ENCODE measurements around the gene MAST2. TPM values are rescaled to one million over a fixed set of nuclear protein-coding genes. Genes with fewer than 3 reads are reported as not detected.

MAST2 gene
- total RNA-seq, 1 experiment from 2014 or later = 30.3 TPM

DNA sequence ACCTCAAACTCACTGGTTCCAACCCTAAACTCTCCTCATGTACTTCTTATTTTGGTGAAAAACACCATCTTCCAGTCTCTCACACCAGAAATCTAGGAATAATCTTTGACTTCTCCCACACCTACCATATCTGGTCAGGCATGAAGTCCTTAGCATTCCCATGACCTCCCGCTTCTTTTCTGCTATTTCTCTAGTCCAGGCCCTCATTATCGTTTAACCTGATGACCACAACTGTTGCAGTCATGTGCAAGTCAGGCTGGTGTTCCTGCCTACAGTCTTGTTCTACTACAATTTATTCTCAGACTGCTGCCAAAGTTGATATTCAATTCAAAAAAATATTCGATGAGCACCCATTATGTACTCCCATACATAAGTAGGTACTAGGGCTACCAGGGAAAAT is 257.7 kb downstream of the MAST2 start:
- DNase-seq (ENCODE audit: low read depth) = no peak

- DNase-seq (ENCODE audit: low read depth) = no peak
Observed at GRCh38 chr1:46062651-46063319, 259.4 kb downstream of the MAST2 start.

DNA sequence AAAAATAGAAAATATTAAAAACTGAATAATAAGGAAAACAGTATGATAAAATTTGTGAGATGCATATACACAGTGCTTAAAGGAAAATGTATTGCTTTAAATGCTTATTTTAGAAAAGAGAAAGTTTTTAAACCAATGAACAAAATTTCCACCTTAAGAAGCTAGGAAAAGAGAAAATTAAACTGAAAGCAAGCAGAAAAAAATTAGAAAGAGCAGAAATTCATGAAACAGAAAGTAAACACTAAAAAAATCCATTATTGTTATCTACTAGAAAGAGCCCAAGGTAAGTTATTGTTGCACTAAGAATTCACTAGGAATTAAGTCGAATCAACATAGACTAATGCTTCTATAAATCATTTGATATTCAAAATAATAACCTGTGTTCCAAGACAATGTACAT is 261.3 kb downstream of the MAST2 start:
- no peak for DNase-seq (ENCODE audit: low read depth)

DNA sequence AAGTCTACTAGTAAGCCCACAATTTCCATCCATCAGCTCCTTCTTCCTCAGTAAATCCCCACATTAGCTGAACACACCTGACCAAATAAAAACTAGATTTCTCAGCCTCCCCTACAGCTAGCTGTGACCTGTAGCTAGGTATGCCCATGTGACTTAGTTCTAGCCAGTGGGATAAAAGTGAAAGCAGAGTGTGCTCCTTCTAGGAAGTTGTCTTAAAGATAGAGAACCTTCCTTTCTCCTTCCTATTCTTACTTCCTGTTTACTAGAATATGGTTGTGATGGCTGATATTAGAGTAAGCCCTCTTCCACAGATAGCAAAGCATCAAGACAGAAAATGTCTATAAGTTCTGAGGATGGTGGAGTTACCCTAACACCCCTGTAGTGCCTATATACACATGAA is 262.0 kb downstream of the MAST2 start:
- DNase-seq (ENCODE audit: low read depth) = no peak

GRCh38 chr1:46067652-46068051 is 264.2 kb downstream of the MAST2 start:
- DNase-seq (ENCODE audit: low read depth) = no peak

GRCh38 chr1:46068525-46068924 is 265.1 kb downstream of the MAST2 start:
- no peak for DNase-seq (ENCODE audit: low read depth)

DNA sequence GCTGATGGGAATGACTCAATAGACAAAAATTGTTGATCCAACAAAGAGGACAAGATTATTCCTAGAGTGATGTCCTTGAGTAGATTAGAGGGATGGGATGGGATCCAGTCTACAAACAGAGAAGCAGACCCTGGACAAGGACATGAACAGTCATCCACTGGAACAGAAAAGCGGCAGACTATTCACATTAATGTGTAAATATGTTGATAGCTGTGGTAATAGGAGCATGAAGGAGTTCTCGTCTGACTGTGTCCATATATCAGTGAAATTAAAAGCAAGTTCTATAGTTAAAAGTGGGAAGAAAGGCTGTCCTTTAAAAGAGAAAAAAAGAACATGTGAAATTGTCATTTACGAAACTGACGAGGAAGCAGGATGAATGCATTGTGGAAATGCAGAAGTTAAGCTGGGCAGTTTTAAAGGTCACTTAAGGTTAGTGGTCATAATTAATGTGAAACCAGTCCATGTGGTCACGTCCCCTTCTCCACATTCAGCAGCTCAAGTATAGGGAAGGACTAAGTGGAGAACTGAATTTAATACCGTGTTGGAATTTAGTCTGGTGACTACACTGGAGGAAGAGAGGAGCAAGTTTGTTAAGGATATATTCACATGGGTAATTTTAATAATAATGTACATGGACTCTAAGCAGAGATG is 266.9 kb downstream of the MAST2 start:
- DNase-seq (ENCODE audit: low read depth) = no peak

GRCh38 chr1:46072975-46073374 is 269.6 kb downstream of the MAST2 start:
- DNase-seq (ENCODE audit: low read depth) = peak; percentile 19

DNA sequence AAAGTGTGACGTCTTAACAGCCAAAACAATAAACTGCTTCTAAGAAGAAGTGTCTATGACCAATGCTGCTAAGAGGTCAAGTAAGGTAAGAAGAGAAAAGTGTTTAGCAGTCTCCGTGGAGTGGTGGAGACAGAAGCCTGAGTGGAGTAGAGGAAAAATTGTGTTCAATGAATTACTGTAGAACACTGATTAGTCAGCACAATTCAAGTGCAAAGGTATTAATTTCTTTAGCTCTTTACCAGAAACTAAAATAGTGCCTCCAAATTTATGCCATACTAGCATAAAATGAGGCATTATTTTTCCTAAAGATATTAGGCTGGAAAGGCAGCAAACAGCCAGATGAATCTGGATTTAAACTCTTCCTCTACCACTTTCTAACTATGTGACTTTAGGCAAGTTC is 272.9 kb downstream of the MAST2 start:
- DNase-seq (ENCODE audit: low read depth) = no peak

- DNase-seq (ENCODE audit: low read depth) = peak; percentile 32
Observed at GRCh38 chr1:46077644-46078043, 274.2 kb downstream of the MAST2 start.

DNA sequence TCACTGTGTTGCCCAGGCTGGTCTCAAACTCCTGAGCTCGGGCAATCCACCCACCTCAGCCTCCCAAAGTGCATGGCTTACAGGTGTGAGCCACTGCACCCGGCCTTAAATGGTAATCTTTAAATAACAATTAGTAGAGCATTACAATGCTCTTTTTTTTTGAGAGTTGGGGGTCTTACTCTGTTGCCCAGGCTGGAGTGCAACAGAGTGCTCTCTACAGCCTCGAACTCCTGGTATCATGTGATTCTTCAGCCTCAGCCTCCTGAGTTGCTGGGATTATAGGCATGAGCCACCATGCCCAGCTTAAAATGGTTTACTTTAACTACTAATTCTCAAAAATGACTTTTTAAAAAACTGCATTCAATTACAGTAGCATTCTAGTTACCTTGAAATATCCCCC is 276.8 kb downstream of the MAST2 start:
- no peak for DNase-seq (ENCODE audit: low read depth)

DNA sequence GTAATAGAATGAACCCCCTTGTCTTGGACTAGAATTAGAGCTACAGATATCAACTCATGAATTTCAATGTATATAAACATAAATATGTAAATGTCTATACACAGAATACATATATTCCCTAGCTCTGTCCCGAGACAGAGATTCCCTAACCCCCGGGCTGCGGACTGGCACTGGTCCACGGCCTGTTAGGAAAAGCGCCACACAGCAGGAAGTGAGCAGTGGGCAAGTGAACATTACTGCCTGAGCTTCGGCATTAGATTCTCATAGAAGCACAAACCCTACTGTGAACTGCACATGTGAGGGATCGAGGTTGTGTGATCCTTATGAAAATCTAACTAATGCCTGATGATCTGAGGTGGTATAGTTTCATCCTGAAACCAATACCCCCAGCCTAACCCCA is 277.8 kb downstream of the MAST2 start:
- no peak for DNase-seq (ENCODE audit: low read depth)

- DNase-seq (ENCODE audit: low read depth) = no peak
Observed at GRCh38 chr1:46081619-46082018, 278.2 kb downstream of the MAST2 start.

GRCh38 chr1:46083579-46083978 is 280.2 kb downstream of the MAST2 start:
- DNase-seq (ENCODE audit: low read depth) = no peak

- peak; percentile 71 for DNase-seq (ENCODE audit: low read depth)
Observed at GRCh38 chr1:46084553-46085451, 281.4 kb downstream of the MAST2 start.

Other genes with a start within 250 kb of the MAST2 start
- gene NASP, start 219.6 kb upstream of the MAST2 start, total RNA-seq (2014; rRNA removed) = 112 and 123 TPM in 2 replicates
- 0.58 and 0.98 TPM in 2 replicates for gene CCDC17, start 179.6 kb upstream of the MAST2 start, total RNA-seq (2014; rRNA removed)
- gene GPBP1L1, start 117.1 kb upstream of the MAST2 start, total RNA-seq (2014; rRNA removed) = 110 and 116 TPM in 2 replicates
- gene TMEM69, start 115.4 kb upstream of the MAST2 start, total RNA-seq (2014; rRNA removed) = 22.3 and 29.6 TPM in 2 replicates
- 10.8 and 11.5 TPM in 2 replicates for gene IPP, start 53.0 kb upstream of the MAST2 start, total RNA-seq (2014; rRNA removed)

Data from LHCN-M2 (cell line).